ENCODE results near the gene AP2B1. TPM values are rescaled to one million over a fixed set of nuclear protein-coding genes. Genes with fewer than 3 reads are reported as not detected.

AP2B1 gene
- total and polyA plus RNA-seq, 9 of the 15 experiments (the other 6 are each of a cell fraction or from before 2014, with no cell fraction given), result 60.1 to 287 (median 105) TPM

DNA sequence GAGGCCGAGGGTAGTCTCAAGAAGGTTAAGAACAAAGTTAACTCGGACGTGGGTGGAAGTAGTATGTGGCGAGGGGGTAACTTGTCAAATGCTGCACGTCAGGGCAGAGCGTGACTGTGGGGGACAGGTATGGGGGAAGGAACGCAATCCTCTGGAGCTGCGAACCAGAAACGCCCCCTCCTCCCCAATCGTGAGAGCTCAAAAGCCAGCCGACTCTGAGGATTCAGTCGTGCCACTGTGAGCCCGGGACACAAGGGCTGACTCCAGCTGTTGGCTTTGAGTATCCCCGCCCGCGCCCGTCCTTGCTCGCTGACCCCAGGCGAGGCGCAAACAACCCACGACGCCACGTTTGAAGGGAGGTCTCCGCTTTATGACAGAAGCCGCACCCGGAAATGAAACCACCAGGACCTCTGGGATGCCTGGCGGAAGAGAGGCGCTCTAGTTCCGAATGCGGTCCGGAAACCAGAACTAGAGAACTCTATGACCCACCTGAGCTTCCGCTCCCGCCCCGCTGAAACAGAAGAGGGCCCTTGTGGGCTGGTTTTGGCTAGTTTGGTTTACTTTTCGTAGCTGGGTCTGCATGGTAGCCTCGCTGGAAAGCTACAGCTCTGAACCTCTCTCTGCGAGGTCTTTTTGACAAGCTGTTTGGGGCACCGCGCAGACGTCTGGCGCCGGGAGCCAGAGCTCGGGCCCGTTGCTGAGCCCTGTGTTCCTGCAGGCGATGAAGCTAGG lies 8.8 kb upstream of the AP2B1 start, which contains the start of gene PEX12 (continued):
- TF ChIP-seq FUS (optimal IDR thresholded peaks at IDR 0.05; ENCODE audit: low read depth, low read length) (no peak), ATF7 (IDR thresholded peaks at IDR 0.05) (peak; percentile 84; the same call in 1 of the 2 replicates), ZNF24 (IDR thresholded peaks at IDR 0.05) (no peak)
- TF ChIP-seq, protein P1, sequence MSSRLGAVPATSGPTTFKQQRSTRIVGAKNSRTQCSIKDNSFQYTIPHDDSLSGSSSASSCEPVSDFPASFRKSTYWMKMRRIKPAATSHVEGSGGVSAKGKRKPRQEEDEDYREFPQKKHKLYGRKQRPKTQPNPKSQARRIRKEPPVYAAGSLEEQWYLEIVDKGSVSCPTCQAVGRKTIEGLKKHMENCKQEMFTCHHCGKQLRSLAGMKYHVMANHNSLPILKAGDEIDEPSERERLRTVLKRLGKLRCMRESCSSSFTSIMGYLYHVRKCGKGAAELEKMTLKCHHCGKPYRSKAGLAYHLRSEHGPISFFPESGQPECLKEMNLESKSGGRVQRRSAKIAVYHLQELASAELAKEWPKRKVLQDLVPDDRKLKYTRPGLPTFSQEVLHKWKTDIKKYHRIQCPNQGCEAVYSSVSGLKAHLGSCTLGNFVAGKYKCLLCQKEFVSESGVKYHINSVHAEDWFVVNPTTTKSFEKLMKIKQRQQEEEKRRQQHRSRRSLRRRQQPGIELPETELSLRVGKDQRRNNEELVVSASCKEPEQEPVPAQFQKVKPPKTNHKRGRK (tag; IDR thresholded peaks at IDR 0.05), result no peak
- TF ChIP-seq, protein P2, sequence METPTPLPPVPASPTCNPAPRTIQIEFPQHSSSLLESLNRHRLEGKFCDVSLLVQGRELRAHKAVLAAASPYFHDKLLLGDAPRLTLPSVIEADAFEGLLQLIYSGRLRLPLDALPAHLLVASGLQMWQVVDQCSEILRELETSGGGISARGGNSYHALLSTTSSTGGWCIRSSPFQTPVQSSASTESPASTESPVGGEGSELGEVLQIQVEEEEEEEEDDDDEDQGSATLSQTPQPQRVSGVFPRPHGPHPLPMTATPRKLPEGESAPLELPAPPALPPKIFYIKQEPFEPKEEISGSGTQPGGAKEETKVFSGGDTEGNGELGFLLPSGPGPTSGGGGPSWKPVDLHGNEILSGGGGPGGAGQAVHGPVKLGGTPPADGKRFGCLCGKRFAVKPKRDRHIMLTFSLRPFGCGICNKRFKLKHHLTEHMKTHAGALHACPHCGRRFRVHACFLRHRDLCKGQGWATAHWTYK (CRISPR knock-in tag; IDR thresholded peaks at IDR 0.05), result no peak
- TF ChIP-seq, protein P3, sequence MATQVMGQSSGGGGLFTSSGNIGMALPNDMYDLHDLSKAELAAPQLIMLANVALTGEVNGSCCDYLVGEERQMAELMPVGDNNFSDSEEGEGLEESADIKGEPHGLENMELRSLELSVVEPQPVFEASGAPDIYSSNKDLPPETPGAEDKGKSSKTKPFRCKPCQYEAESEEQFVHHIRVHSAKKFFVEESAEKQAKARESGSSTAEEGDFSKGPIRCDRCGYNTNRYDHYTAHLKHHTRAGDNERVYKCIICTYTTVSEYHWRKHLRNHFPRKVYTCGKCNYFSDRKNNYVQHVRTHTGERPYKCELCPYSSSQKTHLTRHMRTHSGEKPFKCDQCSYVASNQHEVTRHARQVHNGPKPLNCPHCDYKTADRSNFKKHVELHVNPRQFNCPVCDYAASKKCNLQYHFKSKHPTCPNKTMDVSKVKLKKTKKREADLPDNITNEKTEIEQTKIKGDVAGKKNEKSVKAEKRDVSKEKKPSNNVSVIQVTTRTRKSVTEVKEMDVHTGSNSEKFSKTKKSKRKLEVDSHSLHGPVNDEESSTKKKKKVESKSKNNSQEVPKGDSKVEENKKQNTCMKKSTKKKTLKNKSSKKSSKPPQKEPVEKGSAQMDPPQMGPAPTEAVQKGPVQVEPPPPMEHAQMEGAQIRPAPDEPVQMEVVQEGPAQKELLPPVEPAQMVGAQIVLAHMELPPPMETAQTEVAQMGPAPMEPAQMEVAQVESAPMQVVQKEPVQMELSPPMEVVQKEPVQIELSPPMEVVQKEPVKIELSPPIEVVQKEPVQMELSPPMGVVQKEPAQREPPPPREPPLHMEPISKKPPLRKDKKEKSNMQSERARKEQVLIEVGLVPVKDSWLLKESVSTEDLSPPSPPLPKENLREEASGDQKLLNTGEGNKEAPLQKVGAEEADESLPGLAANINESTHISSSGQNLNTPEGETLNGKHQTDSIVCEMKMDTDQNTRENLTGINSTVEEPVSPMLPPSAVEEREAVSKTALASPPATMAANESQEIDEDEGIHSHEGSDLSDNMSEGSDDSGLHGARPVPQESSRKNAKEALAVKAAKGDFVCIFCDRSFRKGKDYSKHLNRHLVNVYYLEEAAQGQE (IDR thresholded peaks at IDR 0.05; ENCODE audit: borderline replicate concordance), result peak; percentile 98
- TF ChIP-seq, protein P3 (CRISPR knock-in tag; IDR thresholded peaks at IDR 0.05; ENCODE audit: low read depth), result no peak
- TF ChIP-seq, protein P4, sequence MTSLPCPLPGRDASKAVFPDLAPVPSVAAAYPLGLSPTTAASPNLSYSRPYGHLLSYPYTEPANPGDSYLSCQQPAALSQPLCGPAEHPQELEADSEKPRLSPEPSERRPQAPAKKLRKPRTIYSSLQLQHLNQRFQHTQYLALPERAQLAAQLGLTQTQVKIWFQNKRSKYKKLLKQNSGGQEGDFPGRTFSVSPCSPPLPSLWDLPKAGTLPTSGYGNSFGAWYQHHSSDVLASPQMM (CRISPR knock-in tag; IDR thresholded peaks at IDR 0.05), result no peak
- TF ChIP-seq, protein P5, sequence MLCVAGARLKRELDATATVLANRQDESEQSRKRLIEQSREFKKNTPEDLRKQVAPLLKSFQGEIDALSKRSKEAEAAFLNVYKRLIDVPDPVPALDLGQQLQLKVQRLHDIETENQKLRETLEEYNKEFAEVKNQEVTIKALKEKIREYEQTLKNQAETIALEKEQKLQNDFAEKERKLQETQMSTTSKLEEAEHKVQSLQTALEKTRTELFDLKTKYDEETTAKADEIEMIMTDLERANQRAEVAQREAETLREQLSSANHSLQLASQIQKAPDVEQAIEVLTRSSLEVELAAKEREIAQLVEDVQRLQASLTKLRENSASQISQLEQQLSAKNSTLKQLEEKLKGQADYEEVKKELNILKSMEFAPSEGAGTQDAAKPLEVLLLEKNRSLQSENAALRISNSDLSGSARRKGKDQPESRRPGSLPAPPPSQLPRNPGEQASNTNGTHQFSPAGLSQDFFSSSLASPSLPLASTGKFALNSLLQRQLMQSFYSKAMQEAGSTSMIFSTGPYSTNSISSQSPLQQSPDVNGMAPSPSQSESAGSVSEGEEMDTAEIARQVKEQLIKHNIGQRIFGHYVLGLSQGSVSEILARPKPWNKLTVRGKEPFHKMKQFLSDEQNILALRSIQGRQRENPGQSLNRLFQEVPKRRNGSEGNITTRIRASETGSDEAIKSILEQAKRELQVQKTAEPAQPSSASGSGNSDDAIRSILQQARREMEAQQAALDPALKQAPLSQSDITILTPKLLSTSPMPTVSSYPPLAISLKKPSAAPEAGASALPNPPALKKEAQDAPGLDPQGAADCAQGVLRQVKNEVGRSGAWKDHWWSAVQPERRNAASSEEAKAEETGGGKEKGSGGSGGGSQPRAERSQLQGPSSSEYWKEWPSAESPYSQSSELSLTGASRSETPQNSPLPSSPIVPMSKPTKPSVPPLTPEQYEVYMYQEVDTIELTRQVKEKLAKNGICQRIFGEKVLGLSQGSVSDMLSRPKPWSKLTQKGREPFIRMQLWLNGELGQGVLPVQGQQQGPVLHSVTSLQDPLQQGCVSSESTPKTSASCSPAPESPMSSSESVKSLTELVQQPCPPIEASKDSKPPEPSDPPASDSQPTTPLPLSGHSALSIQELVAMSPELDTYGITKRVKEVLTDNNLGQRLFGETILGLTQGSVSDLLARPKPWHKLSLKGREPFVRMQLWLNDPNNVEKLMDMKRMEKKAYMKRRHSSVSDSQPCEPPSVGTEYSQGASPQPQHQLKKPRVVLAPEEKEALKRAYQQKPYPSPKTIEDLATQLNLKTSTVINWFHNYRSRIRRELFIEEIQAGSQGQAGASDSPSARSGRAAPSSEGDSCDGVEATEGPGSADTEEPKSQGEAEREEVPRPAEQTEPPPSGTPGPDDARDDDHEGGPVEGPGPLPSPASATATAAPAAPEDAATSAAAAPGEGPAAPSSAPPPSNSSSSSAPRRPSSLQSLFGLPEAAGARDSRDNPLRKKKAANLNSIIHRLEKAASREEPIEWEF (CRISPR knock-in tag; IDR thresholded peaks at IDR 0.05), result no peak

Data from K562 (cell line).